Stimulated activated CD4-positive, alpha-beta T cell treated with anti-CD3 and anti-CD28 coated beads, Interleukin-12 subunit alpha, Interleukin-12 subunit beta, amount 100 ng/mL, for 24 hours (primary cell): Measurements from ENCODE around the gene IRS2.

Source experiments
- DNase-seq, 2 experiments: peaks; one replicate each; pipeline ENCODE4 v3.0.0-alpha.2; 2020; ENCODE audit warnings: low read depth in 2 of 2

IRS2 gene

DNA sequence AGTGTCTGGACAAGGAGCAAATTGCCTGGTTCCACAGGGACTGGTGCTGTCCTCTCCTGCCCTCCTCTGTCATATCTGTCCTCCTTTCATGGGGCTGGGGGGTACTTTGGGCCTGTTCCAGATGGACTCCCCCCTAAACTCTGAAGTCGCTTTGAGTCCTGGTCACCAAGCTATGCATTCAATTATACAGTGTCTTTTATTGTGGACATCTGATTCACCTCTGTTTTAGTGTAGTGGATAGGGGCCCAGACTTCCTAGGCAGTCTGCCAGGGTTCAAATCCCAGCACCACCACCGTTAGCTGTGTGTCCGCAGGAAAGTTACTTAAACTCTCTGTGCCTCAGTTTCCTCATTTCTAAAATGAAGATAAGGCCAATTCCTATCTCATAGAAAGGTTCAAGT lies 21.0 kb upstream of the IRS2 start:
- no peak for DNase-seq

DNA sequence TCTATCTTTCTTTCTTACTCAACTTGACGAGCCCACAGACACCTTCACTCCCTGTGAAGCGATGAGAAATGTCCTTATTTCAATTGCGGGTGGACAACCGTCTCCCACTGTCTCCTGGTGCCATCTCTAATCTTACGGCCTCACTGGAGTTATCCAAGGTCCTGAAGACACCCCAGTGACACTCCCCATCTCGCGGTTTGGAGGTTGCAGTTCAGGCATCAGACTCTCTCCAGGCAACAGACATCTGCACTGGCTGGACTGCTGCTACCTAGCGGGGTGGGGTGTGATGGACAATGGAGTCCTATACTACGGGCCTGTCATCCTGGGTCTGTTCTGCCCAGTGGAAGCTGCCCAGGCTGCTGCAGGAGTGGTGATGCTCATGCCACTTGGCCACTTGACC lies 18.3 kb upstream of the IRS2 start:
- no peak for DNase-seq

DNA sequence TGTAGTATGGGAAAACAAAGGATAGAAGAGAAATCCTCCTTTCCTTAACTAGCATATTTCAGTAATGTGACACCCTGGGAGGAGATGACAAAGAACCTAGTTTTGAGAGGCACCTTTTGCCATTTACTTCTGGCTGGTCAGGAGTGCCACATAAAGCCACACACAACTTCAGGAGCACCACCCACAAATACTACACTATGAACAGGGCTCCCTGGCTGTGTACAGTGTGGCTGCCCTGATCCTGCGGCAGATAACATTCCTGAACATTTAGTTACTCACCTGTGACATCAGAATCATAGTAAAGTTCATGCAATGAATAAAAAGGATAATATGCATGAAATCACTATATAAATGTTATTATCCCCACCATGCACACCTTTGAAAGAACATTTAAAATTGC lies 17.4 kb upstream of the IRS2 start:
- no peak for DNase-seq

DNA sequence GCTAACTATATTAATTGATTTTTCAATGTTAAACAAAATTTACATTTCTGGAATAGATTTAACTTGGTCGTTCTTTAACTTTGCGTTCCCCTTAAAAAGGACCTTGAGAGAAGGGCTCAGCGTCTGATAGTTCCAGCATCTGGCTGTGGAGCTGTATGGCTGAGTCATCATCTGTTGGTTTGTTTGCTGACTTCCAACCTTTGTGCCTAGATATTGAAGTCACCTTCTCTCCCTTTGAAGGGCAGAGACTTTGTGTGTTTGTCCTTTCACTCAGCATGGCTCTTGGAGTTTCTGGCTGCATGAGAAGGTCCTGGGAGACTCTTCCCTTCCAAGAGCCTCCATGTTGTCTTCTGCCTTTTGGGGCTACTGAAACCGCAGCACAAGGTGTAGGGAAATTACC lies 16.6 kb upstream of the IRS2 start:
- no peak for DNase-seq

DNA sequence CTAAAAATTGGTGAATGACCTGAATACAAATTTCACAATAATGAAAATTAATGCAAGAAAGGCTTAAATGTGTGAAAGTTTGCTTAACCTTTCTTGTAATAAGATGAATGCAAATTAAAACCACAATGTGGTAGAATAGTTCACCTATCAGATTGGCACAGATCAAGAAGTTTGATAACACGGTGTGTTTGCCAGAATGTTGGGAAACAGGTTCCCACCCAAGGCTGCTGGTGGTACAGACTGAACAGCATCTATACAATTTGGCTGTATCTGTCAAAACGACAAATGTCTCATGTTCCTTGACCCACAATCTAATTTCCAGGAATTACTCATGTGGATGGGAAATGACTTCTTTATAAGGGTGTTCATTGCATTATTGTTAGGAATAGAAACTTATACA lies 8.6 kb upstream of the IRS2 start:
- no peak for DNase-seq

DNA sequence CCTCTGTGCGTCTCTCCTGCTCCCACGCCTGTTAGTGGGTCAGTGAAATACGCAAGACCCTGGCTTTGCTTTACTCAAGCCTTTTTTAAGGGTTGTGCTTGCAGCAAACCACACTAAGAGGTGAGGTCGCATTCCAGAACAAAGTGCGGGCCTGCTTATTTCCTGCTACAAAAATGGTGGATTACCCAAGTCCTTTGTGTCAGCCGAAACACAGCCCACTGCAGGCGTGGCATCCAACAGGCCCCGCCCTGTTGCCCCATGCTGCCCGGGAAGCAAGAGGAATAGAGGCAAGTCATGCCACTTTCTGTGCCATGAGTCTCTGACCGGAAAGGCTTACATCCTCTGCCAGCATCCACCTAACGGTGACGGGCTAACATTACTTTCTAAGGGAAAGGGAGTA lies 7.7 kb upstream of the IRS2 start:
- DNase-seq = no peak

DNA sequence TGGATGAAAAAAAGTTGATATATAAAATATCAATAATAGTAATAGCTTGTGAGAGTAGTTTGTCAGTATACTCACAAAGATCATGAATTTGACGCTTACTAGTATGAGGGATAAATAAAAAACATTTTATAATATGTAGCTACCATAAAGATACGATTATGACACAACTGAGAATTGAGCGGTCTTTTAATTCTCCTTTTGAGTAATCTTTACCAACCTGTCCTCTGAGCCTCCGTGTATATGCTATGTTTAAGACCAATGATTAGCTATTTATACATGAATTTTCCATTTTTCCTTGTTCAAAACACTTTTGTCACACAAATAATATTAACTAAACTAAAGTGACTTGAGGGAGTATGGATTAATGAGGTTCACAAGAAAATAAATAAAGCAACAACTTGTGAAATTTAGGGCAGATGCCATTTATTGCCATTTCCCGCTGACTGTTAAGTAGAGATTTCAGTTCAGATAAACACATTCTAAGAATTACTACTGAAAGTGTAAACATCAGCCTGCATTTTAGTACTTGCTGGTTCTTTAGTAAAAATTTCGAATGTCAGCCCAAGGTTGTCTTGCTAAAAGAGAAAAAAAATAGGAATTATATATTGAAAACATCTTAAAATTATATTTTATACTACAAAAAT lies 6.2 kb upstream of the IRS2 start:
- no peak for DNase-seq

DNA sequence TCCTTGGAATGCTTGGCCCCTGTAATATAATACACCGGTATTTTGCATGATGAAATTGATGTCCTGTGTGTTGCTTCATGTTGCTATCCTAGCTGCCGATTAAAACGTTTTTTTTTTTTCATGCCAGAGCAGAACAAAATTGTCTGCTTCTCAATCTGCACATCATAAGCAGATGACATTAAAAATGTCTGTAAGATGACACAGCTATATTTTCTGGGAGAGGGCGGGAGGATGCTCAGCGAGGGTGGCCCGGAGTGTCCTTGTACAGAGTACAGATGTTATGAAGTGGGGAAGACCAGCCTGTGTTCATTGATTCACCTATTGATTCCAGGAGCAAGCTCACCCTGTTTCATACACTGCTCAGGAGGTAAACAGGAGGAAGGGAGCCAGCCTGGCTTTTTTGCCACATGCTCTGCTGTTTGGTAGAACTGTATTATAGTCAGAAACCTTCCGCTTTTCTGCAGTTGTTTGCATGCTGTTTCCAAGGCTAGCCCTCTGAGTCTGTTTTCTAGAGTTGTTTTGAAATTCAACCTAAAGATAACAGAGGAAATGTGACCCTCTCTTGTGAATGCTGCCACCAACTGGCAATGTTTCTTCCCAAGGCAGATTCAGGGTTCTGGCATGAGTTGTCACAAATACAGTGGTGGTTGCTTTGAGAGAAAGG lies 4.7 kb upstream of the IRS2 start:
- DNase-seq = no peak

DNA sequence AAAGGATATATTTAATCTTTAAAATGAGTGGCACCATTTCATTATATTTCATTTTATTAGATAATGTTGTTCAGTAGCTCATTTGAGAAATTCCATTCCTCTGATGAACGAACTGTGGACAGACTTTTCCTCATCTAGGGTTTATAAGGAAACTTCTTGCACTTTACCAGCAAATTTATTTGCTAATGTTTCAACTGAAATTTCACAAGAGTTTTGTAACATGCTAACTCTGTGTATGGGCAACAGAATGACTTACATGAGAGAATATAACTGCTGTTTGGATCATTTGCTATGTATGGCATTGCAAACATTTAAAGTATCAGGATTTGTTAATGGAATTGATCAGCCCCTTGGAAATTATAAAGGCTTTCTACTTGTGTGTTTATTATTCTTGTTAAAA lies 3.7 kb upstream of the IRS2 start:
- DNase-seq = no peak

DNA sequence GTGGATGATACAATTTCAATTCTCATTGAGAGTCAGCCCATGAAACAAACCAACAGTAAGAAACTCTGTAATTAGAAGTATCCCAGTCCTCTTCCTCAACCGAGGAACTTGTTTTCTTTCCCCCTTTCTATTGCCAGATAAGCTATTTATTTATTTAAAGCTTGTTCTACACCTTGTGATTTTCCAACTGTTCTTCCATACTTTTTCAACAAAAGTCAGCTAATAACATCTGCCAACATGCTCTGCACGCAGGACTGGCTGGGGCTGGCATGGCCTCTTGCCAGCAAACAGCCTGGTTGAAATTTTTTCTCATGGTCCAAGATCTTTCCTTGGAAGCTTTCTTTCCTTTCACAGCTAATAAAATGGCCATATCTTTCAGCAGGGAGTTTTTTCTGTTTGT lies 2.9 kb upstream of the IRS2 start:
- no peak for DNase-seq

DNA sequence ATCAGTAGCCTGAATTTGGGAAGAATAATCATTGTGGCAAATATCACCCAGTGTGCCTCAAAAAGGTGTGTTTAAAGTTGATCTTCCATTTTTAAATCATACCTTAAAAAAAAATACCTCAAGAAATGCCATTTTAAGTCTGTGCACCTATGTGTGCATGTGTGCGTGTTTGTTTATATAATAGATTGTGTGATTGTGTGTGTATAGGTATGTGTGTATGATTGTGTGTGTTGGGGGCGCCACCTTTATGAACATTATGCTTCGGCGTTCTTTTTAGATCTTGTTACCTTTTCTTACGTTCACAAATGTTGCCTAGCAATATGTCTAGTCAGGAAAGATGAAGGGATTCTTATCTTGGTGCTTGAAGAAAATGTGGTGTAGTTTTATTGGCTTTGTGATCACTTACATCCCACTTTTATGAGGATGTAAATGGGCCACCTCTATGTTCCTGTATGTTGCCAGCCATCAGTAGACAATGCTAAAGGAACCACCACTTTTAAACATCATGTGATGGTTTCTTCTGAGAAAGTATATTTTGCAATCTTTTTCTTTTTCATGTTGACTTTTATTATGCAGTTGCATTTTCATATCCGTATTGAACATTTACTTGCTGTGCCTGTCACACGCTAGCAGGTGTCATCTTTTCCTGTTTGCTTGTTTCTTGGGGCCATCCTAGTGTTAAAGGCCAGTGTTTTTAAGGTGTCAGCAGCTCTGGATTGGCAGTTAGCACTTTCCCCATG lies 2.2 kb upstream of the IRS2 start:
- no peak for DNase-seq

DNA sequence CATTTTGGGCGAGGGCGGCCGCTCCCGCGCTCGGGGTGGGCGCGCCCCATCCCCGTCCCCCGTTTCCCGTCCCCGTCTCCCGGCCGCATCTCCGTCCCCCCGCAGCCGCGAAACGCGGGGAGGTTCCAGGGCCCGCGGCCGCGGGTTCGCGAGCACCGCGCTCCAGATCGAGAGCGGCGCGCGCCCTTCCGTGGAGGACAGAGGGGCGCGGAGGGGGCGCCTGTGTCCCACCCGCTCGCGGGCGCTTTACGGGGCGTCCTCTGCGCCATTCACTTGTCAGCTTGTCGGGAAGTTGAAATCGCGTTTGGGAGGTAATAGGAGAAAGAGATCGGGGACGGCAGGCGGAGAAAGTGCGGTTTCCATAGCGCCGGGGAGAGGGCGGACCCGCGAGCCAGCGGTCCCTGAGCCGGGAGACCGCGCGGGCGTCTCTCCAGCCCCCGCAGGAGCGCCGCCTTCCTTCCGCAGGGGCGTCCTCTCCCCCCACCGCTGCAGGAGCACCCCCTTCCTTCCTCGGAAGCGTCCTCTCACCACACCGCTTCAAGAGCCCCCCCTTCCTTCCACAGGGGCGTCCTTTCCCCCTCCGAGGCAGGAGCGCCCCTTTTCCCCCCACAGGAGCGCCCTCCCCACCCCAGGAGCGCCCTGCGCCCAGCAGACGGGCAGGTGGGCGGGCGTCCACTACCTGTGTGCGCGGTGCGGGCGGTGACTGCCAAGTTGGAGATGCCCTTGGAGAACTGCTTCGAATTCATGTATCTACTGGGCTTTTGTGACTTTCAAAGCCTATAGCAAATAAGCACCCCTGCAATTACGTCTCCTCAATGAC lies 962 bp upstream of the IRS2 start:
- DNase-seq = no peak

DNA sequence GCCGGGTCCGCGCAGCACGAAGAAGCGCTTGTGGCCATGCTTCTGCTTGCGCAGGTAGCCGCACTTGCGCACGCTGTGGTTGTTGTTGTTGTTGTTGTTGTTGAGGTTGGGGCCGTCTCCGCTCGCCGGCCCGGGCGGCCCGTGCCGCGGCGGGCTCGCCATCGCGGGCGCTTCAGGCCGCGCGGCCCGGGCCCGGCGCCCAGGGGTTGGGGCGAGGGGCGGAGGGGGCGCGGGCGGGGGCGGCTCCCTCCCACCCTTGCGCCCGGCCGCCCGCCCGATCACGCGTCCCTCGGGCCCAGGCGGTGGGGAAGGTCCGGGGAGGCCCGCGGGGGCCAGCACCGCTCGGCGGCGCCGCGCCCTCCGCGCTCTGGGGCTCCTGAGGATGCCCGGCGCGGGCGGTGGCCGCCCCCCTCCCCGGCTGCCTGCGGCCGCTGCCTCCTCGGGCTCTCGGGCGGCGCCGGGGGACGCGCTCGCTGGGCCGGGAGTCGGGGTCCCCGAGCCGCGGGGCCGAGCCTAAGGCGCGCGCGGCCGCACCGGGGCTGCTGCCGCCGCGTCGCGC lies 412 bp downstream of the IRS2 start:
- DNase-seq = no peak

DNA sequence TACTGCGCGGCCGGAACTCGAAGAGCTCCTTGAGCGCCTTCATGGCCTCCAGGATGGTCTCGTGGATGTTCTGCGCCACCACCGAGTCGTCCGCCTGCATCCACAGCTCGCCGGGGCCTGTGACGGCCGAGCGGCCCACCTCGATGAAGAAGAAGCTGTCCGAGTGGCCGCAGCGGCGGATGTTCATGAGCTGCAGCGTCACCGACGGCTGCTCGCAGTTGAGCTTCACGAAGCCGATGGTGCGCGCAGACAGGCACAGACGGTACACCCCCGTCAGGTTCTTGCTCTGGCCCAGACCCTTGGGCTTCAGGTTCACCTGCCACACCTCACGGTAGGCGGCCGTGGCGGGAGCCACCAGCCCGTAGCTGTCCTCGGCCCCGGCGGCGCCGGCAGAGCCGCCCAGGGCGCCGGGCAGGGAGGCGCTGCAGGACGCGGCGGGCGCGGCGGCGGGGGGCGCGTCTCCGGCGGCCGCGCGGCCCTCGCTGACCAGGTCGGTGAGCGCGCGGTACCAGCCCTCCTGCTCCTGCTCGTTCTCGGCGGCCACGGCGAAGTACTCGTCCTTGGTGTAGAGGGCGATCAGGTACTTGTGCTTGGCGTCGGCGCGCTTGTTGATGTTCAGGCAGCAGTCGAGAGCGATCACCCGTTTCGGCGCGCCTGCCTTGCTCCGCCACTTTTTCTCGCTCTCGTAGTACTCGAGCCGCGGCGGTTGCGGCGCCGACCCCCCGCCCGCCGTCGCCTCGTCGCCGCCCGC lies 1.1 kb downstream of the IRS2 start:
- no peak for DNase-seq

DNA sequence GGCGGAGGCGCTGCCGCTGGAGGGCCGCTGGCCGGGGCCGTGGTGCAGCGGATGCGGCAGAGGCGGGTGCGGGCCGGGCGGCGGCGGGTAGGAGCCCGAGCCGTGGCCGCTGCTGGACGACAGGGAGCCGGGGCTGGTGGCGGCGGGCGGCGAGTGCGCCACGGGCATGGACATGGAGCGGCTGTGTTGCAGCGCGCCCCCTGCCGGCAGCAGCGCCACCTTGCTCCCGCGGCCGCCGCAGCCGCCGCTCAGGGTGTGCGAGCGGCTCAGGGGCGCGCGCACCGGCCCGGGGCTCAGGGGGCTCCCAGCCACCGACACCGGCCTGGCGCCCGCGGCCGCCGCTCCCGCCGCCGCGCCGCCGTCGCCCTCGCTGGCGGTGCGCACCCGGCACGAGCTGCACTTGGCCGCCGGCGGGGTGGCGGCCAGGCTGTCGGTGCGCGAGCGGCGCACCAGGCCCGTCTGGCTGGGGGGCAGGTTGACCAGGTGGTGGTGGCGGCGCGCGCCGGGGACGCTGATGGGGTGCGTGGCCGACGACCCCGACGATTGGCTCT lies 1.7 kb downstream of the IRS2 start:
- peak in 1 of 2 experiments; percentile 57 for DNase-seq

DNA sequence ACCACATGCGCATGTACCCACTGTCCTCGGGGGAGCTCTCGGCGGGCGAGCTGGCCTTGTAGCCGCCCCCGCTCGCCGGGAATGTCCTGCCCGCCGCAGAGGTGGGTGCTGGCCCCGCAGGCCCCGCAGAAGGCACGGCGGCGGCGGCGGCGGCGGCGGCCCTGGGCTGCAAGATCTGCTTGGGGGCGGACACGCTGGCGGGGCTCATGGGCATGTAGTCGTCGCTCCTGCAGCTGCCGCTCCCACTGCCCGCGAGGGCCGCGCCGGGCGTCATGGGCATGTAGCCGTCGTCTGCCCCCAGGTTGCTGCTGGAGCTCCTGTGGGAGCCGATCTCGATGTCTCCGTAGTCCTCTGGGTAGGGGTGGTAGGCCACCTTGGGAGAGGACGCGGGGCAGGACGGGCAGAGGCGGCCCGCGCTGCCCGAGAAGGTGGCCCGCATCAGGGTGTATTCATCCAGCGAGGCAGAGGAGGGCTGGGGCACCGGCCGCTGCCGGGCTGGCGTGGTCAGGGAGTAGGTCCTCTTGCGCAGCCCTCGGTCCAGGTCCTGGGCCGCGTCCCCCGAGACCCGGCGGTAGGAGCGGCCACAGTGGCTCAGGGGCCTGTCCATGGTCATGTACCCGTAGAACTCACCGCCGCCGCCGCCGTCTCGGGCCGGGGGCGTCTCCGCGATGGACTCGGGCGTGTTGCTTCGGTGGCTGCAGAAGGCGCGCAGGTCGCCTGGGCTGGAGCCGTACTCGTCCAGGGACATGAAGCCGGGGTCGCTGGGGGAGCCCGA lies 2.4 kb downstream of the IRS2 start:
- DNase-seq = no peak

DNA sequence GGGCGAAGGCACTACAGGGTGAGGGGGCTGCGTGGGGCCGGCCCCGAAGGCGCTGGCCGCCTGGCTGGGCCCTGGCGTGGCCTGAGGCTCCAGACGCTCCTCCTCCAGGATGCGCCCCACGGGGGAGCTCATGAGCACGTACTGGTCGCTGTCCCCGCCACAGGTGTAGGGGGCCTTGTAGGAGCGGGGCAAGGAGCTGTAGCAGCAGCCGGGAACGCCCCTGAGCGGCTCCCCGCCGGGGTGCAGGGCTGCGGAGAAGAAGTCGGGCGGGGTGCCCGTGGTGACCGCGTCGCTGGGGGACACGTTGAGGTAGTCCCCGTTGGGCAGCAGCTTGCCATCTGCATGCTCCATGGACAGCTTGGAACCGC lies 3.0 kb downstream of the IRS2 start:
- no peak for DNase-seq

DNA sequence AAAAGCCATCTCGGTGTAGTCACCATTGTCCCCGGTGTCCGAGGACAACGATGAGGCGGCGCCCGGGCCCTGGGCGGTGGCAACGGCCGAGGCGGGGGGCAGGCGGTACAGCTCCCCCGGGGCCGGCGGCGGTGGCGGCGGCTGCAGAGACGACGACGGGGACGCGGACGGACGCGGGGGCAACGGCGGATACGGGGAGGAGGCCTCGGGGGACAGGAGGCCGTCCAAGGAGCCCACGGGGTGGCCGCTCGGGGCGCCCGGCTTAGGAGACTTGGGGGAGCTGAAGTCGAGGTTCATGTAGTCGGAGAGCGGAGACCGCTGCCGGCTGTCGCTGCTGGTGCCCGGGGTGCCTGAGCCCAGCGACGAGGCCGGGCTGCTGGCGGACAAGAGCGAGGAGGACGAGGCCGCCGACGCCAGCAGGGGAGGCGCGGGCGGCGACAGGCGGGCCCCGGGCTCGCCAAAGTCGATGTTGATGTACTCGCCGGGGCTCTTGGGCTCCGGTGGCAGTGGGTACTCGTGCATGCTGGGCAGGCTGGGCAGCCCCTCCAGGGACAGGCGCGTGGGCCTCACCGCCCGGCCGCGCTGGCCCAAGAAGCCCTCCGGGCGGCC lies 3.5 kb downstream of the IRS2 start:
- no peak for DNase-seq

DNA sequence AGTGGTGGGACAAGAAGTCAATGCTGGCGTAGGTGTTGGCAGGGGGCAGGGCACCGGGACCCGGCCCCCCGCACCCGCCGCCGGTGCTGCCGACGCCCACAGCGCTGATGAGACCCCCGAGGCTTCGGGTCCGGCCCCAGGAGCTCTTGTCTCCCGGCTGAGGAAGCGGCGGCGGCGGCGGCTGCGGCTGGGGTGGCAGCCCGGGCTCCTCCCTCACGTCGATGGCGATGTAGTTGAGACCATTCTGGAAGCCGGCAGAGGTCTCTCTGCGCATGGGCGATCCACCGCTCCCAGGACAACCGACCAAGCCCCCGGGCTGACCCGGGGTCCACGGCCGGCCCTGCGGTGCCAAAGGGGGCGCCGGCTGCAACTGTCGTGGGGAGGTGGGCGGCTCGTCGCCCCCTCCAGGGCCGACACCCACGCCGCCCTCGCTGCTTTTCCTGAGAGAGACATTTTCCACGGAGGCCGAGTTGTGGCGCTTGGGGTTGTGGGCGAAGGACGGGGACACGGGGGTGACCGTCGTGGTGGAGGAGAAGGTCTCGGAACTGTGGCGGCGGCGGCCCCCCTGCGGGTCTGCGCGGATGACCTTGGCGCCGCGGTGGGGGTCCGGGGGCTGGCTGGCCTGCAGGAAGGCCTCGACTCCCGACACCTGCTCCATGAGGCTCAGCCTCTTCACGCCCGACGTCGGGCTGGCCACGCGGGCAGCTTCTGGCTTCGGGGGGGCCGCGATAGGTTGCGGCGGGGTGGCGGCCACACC lies 4.1 kb downstream of the IRS2 start:
- DNase-seq = no peak
